Body of pancreas (tissue), 4 donors: Measurements from ENCODE around the gene BCLAF3. TPM values are rescaled to one million over a fixed set of nuclear protein-coding genes. Genes with fewer than 3 reads are reported as not detected.

Experiments used
- ATAC-seq: fragments of 150-250 bp; one replicate; pipeline ENCODE4 v1.9.1; 2016
- DNase-seq, 4 donors: peaks; one replicate each; pipeline ENCODE4 v3.0.0-alpha.2; 2019
- H3K27ac ChIP-seq, 4 donors: fragments of 200-600 bp; sonication (generic); 1 replicate in 3 of 4; 2 replicates in 1 of 4; pipeline versions ENCODE4 v1.5.1 to v1.6.1; 2016 to 2019; ENCODE audit warnings: mild to moderate bottlenecking in 1 of 4, mixed read lengths in 1 of 4, moderate library complexity in 1 of 4
- H3K27me3 ChIP-seq, 2 donors: fragments of 200-600 bp; sonication (generic); one replicate each; pipeline ENCODE4 v1.6.0; 2016; ENCODE audit warnings: mild to moderate bottlenecking in 1 of 2
- H3K36me3 ChIP-seq, 2 donors: fragments of 200-600 bp; sonication (generic); replicated peaks in 1 of 2; 2 replicates each; pipeline ENCODE4 v1.5.1; 2016; ENCODE audit warnings: low read depth in 2 of 2; ENCODE audit not compliant: insufficient read depth in 1 of 2
- H3K4me1 ChIP-seq: fragments of 200-600 bp; sonication (generic); one replicate; pipeline ENCODE4 v1.6.0; 2016
- H3K4me3 ChIP-seq, 2 donors: fragments of 200-600 bp; sonication (generic); 1 replicate in 1 of 2; 2 replicates in 1 of 2; pipeline ENCODE4 v1.5.1; 2016 to 2019
- H3K9me3 ChIP-seq, 3 donors: fragments of 200-600 bp; sonication (generic); 1 replicate in 2 of 3; 2 replicates in 1 of 3; pipeline ENCODE4 v1.5.1; 2016
- CTCF ChIP-seq, 7 experiments: fragments of 450-650 bp in 4 of 7; fragments of 200-600 bp in 3 of 7; sonication (generic) in 3 of 7; IDR thresholded peaks; one replicate each; pipeline ENCODE4 v1.5.1; 2016 to 2019; ENCODE audit warnings: antibody characterized with exemption in 7 of 7
- POLR2A ChIP-seq, 3 donors: fragments of 450-650 bp; IDR thresholded peaks; one replicate each; pipeline ENCODE4 v1.6.1; 2016; ENCODE audit warnings: antibody characterized with exemption in 3 of 3, mild to moderate bottlenecking in 2 of 3
- WGBS, 2 donors: methylation state at CpG; one replicate each; pipeline ENCODE4 v1.1.5; 2017; 5-methylcytosine and 5-hydroxymethylcytosine counted together
- intact Hi-C: fragments of 100-400 bp; cut with DNase I; formaldehyde crosslinking; loops from one replicate; pipeline ENCODE4 v1.15.1; 2023
- total RNA-seq, 2 donors: library from RNA; depleted of rRNA; stranded (reverse); fragments of >200 nt; gene quantifications; one replicate each; pipeline ENCODE4 v1.1.0, GENCODE V29; 2016

The BCLAF3 gene
- total RNA-seq = 1 to 10 TPM; 8.0 to 8.9 TPM

- Histone ChIP-seq H3K27ac (peak within 1 kb of the TSS; percentile 56 to 80 (median 66)), H3K9me3 (no peaks in the 10 kb centered on the region), H3K36me3 (no peaks in the 10 kb centered on the region), H3K4me1 (no peaks in the 10 kb centered on the region), H3K4me3 (peak within 1 kb of the TSS; percentile 56 to 57), H3K27me3 (no peaks in the 10 kb centered on the region)
- intact Hi-C loops = no loop called here
- DNase-seq = peak; percentile 89 to 91 (median 90)
- 0% methylated on average over 9 of the region's 103 CpGs; no CpG with 5 or more reads in 1 of the 2 donors for WGBS, 2 donors
- peak; percentile 97 for ATAC-seq
- peak in 1 of 3 donors; percentile 12 for TF ChIP-seq POLR2A (IDR thresholded peaks at IDR 0.05)
- peak; percentile 63 to 96 (median 84) for TF ChIP-seq CTCF (IDR thresholded peaks at IDR 0.05)
These were observed at the start of gene BCLAF3 for GRCh38 chrX:19990556-19991349. TSS of gene BCLAF3 (minus strand) at chrX:19991061. CDS start at chrX:19970264, 20,797 bp downstream.

- H3K27ac ChIP-seq = no peak overlapping the region
- intact Hi-C loops = no loop called here
- ATAC-seq = no peak
- H3K9me3 ChIP-seq = no peaks in the 10 kb centered on the region
- no peak for DNase-seq
- TF ChIP-seq POLR2A (IDR thresholded peaks at IDR 0.05) (no peak), CTCF (IDR thresholded peaks at IDR 0.05) (no peak)
- H3K27me3 ChIP-seq = no peaks in the 10 kb centered on the region
- H3K36me3 ChIP-seq = no peaks in the 10 kb centered on the region
- no peaks in the 10 kb centered on the region for H3K4me1 ChIP-seq
- no peak overlapping the region for H3K4me3 ChIP-seq
- WGBS, 2 donors = 85 to 87% methylated on average over 3 of the region's 3 CpGs
These were observed 48.1 kb upstream of the BCLAF3 start for GRCh38 chrX:20038966-20039365.

GRCh38 chrX:20037186-20037585 is 46.3 kb upstream of the BCLAF3 start:
- TF ChIP-seq POLR2A (IDR thresholded peaks at IDR 0.05) (no peak), CTCF (IDR thresholded peaks at IDR 0.05) (no peak)
- Histone ChIP-seq H3K4me3 (no peak overlapping the region), H3K27me3 (no peaks in the 10 kb centered on the region), H3K36me3 (no peaks in the 10 kb centered on the region), H3K9me3 (no peaks in the 10 kb centered on the region), H3K27ac (no peak overlapping the region), H3K4me1 (no peaks in the 10 kb centered on the region)
- DNase-seq (no peak), ATAC-seq (no peak)
- intact Hi-C loops = no loop called here
- WGBS, 2 donors = 87 to 93% methylated on average over 3 to 6 of the region's 6 CpGs

- DNase-seq = no peak
- TF ChIP-seq CTCF (IDR thresholded peaks at IDR 0.05) (no peak), POLR2A (IDR thresholded peaks at IDR 0.05) (no peak)
- H3K27ac ChIP-seq = no peak overlapping the region
- H3K4me3 ChIP-seq = no peak overlapping the region
- intact Hi-C loops = no loop called here
- H3K27me3 ChIP-seq = no peaks in the 10 kb centered on the region
- no peaks in the 10 kb centered on the region for H3K9me3 ChIP-seq
- 75 to 85% methylated on average over 2 of the region's 2 CpGs for WGBS, 2 donors
- H3K4me1 ChIP-seq = peaks cover 18% of the 10 kb centered on the region
- no peak for ATAC-seq
- no peaks in the 10 kb centered on the region for H3K36me3 ChIP-seq
These were observed 41.3 kb upstream of the BCLAF3 start for GRCh38 chrX:20032201-20032600.
